Neural cell (in vitro differentiated cells): ENCODE data around the gene MAN2A2. TPM values are rescaled to one million over a fixed set of nuclear protein-coding genes. Genes with fewer than 3 reads are reported as not detected.

Source experiments
- H2AFZ ChIP-seq: fragments of 200-600, 300-800 bp; sonication (generic), shearing (Covaris generic); 2 replicates; pipeline ENCODE4 v1.6.0; 2014; ENCODE audit warnings: low read depth, mild to moderate bottlenecking, antibody characterized with exemption, low read length, moderate library complexity
- H3F3A ChIP-seq: fragments of 200-600 bp; shearing (Covaris generic); 2 replicates; pipeline ENCODE4 v1.6.1; 2016; ENCODE audit warnings: mild to moderate bottlenecking, moderate library complexity, mixed read lengths, antibody characterized with exemption, low read length; ENCODE audit not compliant: insufficient read depth, poor library complexity, severe bottlenecking
- H3K27ac ChIP-seq: fragments of 200-600, 300-800 bp; sonication (generic), shearing (Covaris generic); 2 replicates; pipeline ENCODE4 v1.5.1; 2014; ENCODE audit warnings: mild to moderate bottlenecking, low read length, moderate library complexity
- H3K27me3 ChIP-seq: fragments of 300-800, 200-600 bp; sonication (generic), shearing (Covaris generic); 2 replicates; pipeline ENCODE4 v1.6.0; 2014; ENCODE audit warnings: mild to moderate bottlenecking, low read depth, low read length, moderate library complexity; ENCODE audit not compliant: insufficient read depth
- H3K36me3 ChIP-seq: fragments of 300-800, 200-600 bp; sonication (generic), shearing (Covaris generic); 2 replicates; pipeline ENCODE4 v1.5.1; 2014; ENCODE audit warnings: mild to moderate bottlenecking, antibody characterized with exemption, low read length, moderate library complexity; ENCODE audit not compliant: insufficient read depth
- H3K4me2 ChIP-seq: fragments of 300-800, 200-600 bp; sonication (generic), shearing (Covaris generic); 2 replicates; pipeline ENCODE4 v1.6.0; 2014; ENCODE audit warnings: mild to moderate bottlenecking, low read length
- H3K4me3 ChIP-seq: fragments of 300-800, 200-600 bp; sonication (generic), shearing (Covaris generic); 2 replicates; pipeline ENCODE4 v1.5.1; 2014; ENCODE audit warnings: mild to moderate bottlenecking, low read length, moderate library complexity
- H3K79me2 ChIP-seq: fragments of 200-600 bp; shearing (Covaris generic); replicated peaks from 2 replicates; pipeline ENCODE4 v1.6.0; 2014; ENCODE audit warnings: mild to moderate bottlenecking, low read length, moderate library complexity; ENCODE audit not compliant: insufficient read depth
- H3K9ac ChIP-seq: fragments of 300-800, 200-600 bp; sonication (generic), shearing (Covaris generic); 2 replicates; pipeline ENCODE4 v1.6.1; 2016; ENCODE audit warnings: mild to moderate bottlenecking, low read length, mixed read lengths
- H3K9me2 ChIP-seq: fragments of 200-600 bp; shearing (Covaris generic); 2 replicates; pipeline ENCODE4 v1.6.1; 2016; ENCODE audit warnings: mild to moderate bottlenecking, low read length, mixed read lengths; ENCODE audit not compliant: insufficient read depth
- H3K9me3 ChIP-seq: fragments of 200-600, 300-800 bp; sonication (generic), shearing (Covaris generic); 2 replicates; pipeline ENCODE4 v1.6.1; 2016; ENCODE audit warnings: mild to moderate bottlenecking, mixed run types, low read length, moderate library complexity, mixed read lengths
- H4K20me1 ChIP-seq: fragments of 200-600 bp; shearing (Covaris generic); 2 replicates; pipeline ENCODE4 v1.6.1; 2016; ENCODE audit warnings: mild to moderate bottlenecking, mixed run types; ENCODE audit not compliant: insufficient read depth
- CTCF ChIP-seq: fragments of 450-650 bp; IDR thresholded peaks from 2 replicates; pipeline ENCODE4 v1.5.1; 2014; ENCODE audit warnings: antibody characterized with exemption, mild to moderate bottlenecking, moderate library complexity; ENCODE audit not compliant: poor library complexity, severe bottlenecking
- EP300 ChIP-seq: fragments of 450-650 bp; conservative IDR thresholded peaks from 2 replicates; pipeline ENCODE4 v1.6.1; 2014; ENCODE audit warnings: antibody characterized with exemption, mild to moderate bottlenecking, moderate library complexity; ENCODE audit not compliant: poor library complexity, severe bottlenecking
- EZH2 ChIP-seq: fragments of 200-600, 300-800 bp; shearing (Covaris generic), sonication (generic); IDR thresholded peaks from 2 replicates; pipeline ENCODE4 v1.6.1; 2014; ENCODE audit warnings: antibody characterized with exemption, low read length, borderline replicate concordance, mild to moderate bottlenecking; ENCODE audit not compliant: insufficient read depth, poor library complexity, severe bottlenecking
- MXI1 ChIP-seq: fragments of 450-650 bp; conservative IDR thresholded peaks from 2 replicates; pipeline ENCODE4 v1.6.1; 2014; ENCODE audit warnings: antibody characterized with exemption, mild to moderate bottlenecking; ENCODE audit not compliant: poor library complexity, severe bottlenecking
- POLR2AphosphoS5 ChIP-seq: IDR thresholded peaks from 2 replicates; pipeline ENCODE4 v1.6.1; 2012
- RAD21 ChIP-seq: fragments of 450-650 bp; conservative IDR thresholded peaks from 2 replicates; pipeline ENCODE4 v1.6.1; 2014; ENCODE audit warnings: antibody characterized with exemption, mild to moderate bottlenecking, moderate library complexity
- REST ChIP-seq: IDR thresholded peaks from 2 replicates; pipeline ENCODE4 v1.6.1; 2012; ENCODE audit warnings: borderline replicate concordance
- SMC3 ChIP-seq: fragments of 450-650 bp; conservative IDR thresholded peaks from 2 replicates; pipeline ENCODE4 v1.6.1; 2014; ENCODE audit warnings: antibody characterized with exemption, mild to moderate bottlenecking, moderate library complexity; ENCODE audit not compliant: poor library complexity
- TAF1 ChIP-seq: IDR thresholded peaks from 2 replicates; pipeline ENCODE4 v1.6.1; 2012; ENCODE audit warnings: low read depth
- polyA plus RNA-seq: library from polyadenylated mRNA; depleted of rRNA; stranded (reverse); fragments of >200 nt; gene quantifications from 2 replicates; pipeline ENCODE4 v1.2.3, GENCODE V29; 2014

MAN2A2 gene
- polyA plus RNA-seq, 1 donor from 2014 or later: 59.8 TPM

- no peak overlapping the region for H3K9ac ChIP-seq
- H3K79me2 ChIP-seq: no peaks in the 10 kb centered on the region
- no peak overlapping the region for H3K4me2 ChIP-seq
- H3K27ac ChIP-seq: no peak overlapping the region
- no peak overlapping the region for H2AFZ ChIP-seq
- no peak overlapping the region for H3K4me3 ChIP-seq
- no peaks in the 10 kb centered on the region for H3K9me3 ChIP-seq
- H3K9me2 ChIP-seq: no peaks in the 10 kb centered on the region
- H4K20me1 ChIP-seq: no peaks in the 10 kb centered on the region
- H3F3A ChIP-seq: no peaks in the 10 kb centered on the region
- H3K36me3 ChIP-seq: no peaks in the 10 kb centered on the region
- TF ChIP-seq POLR2AphosphoS5: no peak
- TF ChIP-seq CTCF: no peak
- TF ChIP-seq EZH2: no peak
- no peak for TF ChIP-seq TAF1
- no peak for TF ChIP-seq REST
- no peak for TF ChIP-seq RAD21
- TF ChIP-seq MXI1: no peak
- no peak for TF ChIP-seq SMC3
- TF ChIP-seq EP300: no peak
- no peaks in the 10 kb centered on the region for H3K27me3 ChIP-seq
Observed at GRCh38 chr15:90862964-90863778, 39.9 kb upstream of the MAN2A2 start.

DNA sequence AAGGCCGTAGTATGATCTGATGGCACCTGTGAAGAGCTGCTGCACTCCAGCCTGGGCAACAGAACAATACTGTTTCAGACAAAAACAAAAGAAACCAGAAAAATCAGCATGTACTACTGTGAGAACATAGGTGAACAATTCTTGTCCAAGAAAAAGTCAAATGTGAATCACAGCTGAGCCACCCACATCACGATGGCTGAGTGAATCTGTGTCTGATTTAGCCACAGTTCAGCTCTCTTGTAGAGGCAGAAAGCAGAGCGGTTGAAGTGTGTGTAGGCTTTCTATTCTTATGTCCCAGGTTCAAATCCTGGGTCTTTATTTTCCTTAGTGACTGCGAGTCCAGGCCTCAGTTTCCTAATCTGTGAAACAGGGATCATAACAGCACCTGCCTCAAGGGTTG lies 39.1 kb upstream of the MAN2A2 start:
- Histone ChIP-seq H3K27me3 (no peaks in the 10 kb centered on the region), H3K9me2 (no peaks in the 10 kb centered on the region), H3K4me3 (no peak overlapping the region), H3K9me3 (no peaks in the 10 kb centered on the region), H3K27ac (no peak overlapping the region), H3K36me3 (no peaks in the 10 kb centered on the region), H3F3A (no peaks in the 10 kb centered on the region), H3K79me2 (no peaks in the 10 kb centered on the region), H2AFZ (no peak overlapping the region), H3K9ac (no peak overlapping the region), H3K4me2 (no peak overlapping the region), H4K20me1 (no peaks in the 10 kb centered on the region)
- TF ChIP-seq CTCF: no peak
- TF ChIP-seq EZH2: no peak
- no peak for TF ChIP-seq EP300
- no peak for TF ChIP-seq TAF1
